Measurements from ENCODE around the gene ZNF236.

DNA sequence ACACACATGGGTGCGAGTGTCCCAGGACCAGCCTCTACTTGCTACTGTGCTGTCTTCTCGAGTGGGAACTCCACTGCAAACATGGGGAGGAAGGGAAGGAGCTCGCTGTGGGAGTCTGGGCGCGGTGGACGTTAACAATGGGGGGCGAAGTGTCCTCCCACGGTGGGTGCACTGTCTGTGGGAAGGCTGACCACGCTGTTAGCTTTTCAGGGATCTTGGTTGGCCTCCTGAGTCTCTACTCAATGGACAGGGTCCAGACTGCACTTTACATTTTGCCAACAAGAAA is 163.5 kb downstream of the ZNF236 start:
- TF ChIP-seq, protein P1, sequence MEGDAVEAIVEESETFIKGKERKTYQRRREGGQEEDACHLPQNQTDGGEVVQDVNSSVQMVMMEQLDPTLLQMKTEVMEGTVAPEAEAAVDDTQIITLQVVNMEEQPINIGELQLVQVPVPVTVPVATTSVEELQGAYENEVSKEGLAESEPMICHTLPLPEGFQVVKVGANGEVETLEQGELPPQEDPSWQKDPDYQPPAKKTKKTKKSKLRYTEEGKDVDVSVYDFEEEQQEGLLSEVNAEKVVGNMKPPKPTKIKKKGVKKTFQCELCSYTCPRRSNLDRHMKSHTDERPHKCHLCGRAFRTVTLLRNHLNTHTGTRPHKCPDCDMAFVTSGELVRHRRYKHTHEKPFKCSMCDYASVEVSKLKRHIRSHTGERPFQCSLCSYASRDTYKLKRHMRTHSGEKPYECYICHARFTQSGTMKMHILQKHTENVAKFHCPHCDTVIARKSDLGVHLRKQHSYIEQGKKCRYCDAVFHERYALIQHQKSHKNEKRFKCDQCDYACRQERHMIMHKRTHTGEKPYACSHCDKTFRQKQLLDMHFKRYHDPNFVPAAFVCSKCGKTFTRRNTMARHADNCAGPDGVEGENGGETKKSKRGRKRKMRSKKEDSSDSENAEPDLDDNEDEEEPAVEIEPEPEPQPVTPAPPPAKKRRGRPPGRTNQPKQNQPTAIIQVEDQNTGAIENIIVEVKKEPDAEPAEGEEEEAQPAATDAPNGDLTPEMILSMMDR (CRISPR knock-in tag; IDR thresholded peaks at IDR 0.05) = no peak
- no peak for TF ChIP-seq PREB (CRISPR knock-in tag; IDR thresholded peaks at IDR 0.05)
- TF ChIP-seq RFX5 (IDR thresholded peaks at IDR 0.05; ENCODE audit: low read depth, low read length) = no peak
- no peak for TF ChIP-seq PHF5A (CRISPR knock-in tag; IDR thresholded peaks at IDR 0.05; ENCODE audit: low read depth, unreplicated experiment)
- TF ChIP-seq MAX (IDR thresholded peaks at IDR 0.05) = no peak
- no peak for TF ChIP-seq MYNN (CRISPR knock-in tag; IDR thresholded peaks at IDR 0.05; ENCODE audit: low read depth)
- no peak for TF ChIP-seq SMAD3 (CRISPR knock-in tag; IDR thresholded peaks at IDR 0.05)
- no peak for TF ChIP-seq NFYB (CRISPR knock-in tag; IDR thresholded peaks at IDR 0.05)
- no peak for TF ChIP-seq SP4 (CRISPR knock-in tag; IDR thresholded peaks at IDR 0.05)
- TF ChIP-seq ZNF660 (CRISPR knock-in tag; IDR thresholded peaks at IDR 0.05; ENCODE audit: borderline replicate concordance, low read depth) = no peak
- TF ChIP-seq PHB2 (IDR thresholded peaks at IDR 0.05; ENCODE audit: partially characterized antibody) = no peak
- no peak for TF ChIP-seq BHLHE40 (IDR thresholded peaks at IDR 0.05; ENCODE audit: low read length)
- no peak for TF ChIP-seq YY1 (IDR thresholded peaks at IDR 0.05; ENCODE audit: insufficient read depth, insufficient replicate concordance, low read depth, low read length)
